GM12892 (cell line): ENCODE data around the gene TBC1D12.

ENCODE experiments used
- POLR2A ChIP-seq: IDR thresholded peaks from 2 replicates; pipeline ENCODE4 v1.6.1; 2011; ENCODE audit warnings: low read depth, low read length, control low read depth
- POLR2AphosphoS5 ChIP-seq: IDR thresholded peaks from 2 replicates; pipeline ENCODE4 v1.6.1; 2011; ENCODE audit warnings: low read depth, low read length, control low read depth
- TAF1 ChIP-seq: IDR thresholded peaks from 2 replicates; pipeline ENCODE4 v1.6.1; 2011; ENCODE audit warnings: low read depth, mild to moderate bottlenecking, control low read depth, low read length, borderline replicate concordance

- TF ChIP-seq POLR2AphosphoS5 (no peak), POLR2A (no peak), TAF1 (no peak)
These were observed 6.8 kb downstream of the TBC1D12 start for GRCh38 chr10:94409021-94409657.
